Renal cortical epithelial cell (primary cell): ENCODE results near the gene SPINDOC. TPM values are rescaled to one million over a fixed set of nuclear protein-coding genes. Genes with fewer than 3 reads are reported as not detected.
"Not testable (repeated sequence)": the region's sequence is repeated elsewhere in the genome, so short reads cannot be mapped to it uniquely, and the experiment has no call there.

ENCODE experiments used
- DNase-seq: peaks from one replicate; pipeline ENCODE4 v3.0.0-alpha.2; 2011; ENCODE audit warnings: low read depth
- total RNA-seq: library from RNA; depleted of rRNA; stranded (reverse); fragments of >200 nt; gene quantifications from 2 replicates; pipeline ENCODE4 v1.2.3, GENCODE V29; 2014

Gene SPINDOC
- total RNA-seq, 1 donor from 2014 or later, result 12.6 TPM

DNA sequence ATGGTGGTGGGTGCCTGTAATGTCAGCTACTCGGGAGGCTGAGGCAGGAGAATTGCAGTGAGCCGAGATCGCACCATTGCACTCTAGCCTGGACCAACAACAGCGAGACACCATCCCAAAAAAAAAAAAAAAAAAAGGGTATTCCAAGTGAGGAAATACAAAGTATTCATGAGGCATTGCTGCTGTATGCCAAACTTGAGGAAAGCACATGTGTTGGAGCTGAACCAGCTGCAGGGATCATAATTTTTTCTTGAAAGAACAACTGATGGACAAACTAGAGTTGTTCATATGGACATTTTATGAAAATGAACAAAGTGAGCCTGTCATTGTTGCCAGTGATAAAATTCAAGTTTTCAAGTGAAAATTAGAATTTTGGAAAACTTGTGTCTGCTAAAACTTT is 41.4 kb downstream of the SPINDOC start:
- DNase-seq, result no peak

DNA sequence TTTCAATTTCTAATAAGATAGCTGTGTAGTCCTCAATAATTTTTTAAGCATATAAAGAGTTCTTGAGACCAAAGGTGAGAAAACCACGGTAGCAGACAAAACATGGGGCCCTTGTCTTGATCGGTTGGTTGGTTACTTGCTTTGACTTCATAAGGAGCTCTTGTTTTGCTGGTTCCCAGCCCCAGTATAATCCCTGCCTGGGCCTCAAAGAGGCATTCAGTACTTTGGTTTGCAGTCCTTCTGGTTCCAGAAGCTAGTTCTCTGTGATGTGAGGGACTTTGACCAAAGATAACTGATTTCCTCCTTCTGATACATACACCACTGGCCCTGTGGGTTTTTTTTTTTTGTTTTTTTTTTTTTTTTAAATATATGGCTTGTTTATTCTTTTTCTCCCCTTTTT is 42.7 kb downstream of the SPINDOC start:
- DNase-seq, result no peak

DNA sequence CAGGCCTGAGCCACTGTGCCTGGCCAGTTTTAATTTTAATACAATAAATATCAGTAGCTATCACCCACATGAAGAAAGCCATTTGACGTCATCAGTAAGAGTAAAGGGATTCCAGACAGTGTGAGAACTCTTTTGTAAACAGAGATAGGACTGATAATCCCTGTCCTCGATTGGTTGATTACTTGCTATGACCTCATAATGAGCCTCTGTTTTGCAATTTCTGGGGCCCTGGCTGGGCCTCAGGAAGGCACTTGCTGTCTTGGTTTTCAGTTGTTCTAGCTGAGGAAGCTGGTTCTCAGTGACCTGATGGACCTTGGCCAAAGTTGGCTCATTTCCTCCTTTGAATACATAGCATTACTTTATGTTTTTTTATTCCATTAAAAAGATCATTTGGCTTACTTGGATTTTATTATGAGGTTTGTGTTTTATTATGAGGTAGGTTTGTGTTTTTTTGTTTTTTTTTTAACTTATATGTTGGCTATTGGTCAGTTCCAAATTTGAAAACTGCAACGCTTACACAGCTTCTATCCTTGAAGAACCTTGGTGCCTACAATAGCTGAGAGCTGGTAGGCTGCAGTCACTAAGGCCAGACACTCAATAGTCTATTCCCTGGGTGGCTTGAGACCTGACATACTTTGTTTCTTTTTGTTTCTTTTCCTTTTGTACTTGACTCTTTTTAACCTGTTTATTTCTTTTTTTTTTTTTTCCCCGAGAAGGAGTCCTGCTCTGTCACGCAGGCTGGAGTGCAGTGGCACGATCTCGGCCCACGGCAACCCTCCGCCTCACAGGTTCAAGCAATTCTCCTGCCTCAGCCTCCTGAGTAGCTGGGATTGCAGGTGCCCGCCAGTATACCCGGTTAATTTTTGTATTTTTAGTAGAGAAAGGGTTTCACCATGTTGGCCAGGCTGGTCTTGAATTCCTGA is 45.6 kb downstream of the SPINDOC start:
- DNase-seq, result peak; percentile 74

DNA sequence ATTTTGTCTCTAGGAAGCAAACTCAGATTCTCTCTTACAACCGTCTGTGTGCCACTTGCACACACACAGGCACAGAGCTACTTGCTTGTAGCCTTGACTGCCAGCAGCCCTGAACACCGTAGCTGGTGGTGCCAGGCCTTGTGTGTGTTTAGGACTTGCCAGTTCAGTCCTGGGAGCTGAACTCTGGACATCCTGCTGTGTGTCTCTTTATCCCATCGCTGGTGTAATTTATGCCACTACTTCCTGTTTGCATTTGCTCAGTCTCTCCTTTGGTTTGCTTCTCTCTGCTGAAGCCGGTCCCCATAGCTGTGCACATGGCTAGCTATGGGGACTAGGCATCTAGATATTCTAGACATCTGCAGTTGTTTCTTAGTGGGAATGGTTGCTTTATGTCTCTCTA is 49.7 kb downstream of the SPINDOC start:
- DNase-seq, result no peak

DNA sequence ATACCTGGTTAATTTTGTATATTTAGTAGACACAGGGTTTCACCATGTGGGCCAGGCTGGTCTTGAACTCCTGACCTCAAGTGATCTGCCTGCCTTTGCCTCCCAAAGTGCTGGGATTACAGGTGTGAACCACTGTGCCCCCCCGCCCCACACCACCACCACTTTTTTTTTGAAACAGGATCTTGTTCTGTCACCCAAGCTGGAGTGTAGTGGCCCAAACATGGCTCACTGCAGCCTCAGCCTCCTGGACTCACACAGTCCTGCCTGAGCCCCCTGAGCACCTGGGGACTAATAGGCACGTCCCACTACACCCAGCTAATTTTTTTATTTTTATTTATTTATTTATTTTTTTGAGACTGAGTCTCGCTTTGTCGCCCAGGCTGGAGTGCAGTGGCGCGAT is 50.4 kb downstream of the SPINDOC start:
- DNase-seq, result not testable (repeated sequence)

DNA sequence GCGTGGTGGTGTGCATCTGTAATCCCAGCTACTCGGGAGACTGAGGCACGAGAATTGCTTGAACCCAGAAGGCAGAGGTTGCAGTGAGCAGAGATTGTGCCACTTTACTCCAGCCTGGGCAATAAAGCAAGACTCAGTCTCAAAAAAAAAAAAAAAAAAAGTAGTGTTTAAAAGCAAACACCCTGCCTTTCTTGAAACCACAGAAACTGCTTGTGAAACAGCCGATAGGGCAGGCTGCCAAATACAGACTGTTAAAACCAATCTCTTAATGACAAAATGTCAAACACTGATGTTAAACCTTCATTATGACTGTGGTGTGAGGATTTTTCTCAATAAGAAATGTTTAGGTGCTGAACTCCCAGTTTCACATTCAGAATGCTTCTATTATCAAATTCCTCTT is 53.0 kb downstream of the SPINDOC start:
- peak; percentile 91 for DNase-seq

DNA sequence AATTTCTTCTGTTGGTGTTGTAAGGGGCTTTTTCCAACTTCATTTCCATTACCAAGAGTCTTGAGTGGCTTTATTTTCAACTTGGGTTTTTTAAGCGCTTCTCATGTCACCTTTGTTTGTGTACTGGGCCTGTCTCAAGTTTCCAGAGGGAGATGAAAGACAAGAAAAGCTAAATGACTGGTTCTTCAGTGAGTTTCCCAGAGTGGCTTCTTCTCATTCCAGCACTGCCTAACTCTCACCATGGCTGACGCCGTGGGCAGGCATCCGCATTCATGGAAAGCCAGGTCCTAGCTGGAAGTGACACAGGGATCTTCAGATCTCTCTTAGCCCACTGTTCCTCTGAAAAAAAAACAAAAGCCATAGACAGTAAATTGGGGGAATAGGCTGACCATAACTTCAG is 54.3 kb downstream of the SPINDOC start:
- DNase-seq, result no peak

DNA sequence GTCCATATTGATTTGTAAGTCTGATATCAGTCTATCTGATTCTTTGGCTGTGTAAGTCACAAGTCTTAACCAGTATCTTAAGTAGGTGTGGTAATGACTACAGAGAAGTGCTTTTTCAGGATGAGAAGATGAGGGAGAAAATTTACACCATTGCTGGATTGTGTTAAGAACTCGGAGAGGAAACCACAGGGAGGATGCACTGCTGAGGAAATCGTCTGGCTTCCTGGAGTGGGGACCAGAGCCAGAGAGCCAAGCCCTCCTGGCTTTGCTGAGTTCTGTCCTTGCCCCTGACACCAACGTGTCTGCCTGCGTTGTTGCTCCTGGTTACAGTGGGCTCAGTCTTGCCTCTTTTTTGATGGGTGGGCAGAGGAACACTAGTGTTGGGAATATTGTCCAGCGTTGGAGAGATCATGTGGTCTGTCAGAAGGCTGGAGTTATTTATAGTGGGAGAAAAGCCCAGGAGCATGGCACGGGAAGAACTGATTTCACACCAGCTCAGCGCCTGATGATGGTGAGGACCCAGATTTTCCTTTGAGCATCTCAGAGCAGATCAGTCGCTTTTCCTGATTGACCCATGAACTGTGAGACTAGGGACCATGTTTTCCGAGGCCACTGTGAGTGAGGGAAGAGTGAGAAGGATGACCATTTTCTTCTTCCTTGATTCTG is 55.3 kb downstream of the SPINDOC start:
- no peak for DNase-seq

DNA sequence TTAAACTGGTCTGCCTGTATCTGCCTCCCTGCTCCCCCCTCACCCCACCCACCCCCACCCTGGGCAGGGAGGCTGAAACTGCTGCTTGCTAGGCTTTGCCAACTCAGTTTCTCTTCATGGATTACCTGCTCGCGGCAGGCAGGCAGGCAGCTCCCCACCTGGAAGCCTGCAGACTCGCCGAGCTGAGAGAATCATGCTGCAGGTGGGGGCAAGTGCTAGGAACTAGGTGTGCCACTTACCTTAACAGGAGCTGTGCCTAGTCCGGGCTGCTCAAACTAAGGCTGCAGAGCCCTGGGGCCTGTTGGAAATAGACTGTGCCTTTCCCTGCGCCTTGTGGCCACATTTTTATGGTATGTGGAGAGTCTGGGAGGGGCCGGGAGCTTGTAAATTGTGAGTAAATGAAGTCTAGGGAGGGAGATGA is 55.9 kb downstream of the SPINDOC start:
- no peak for DNase-seq

DNA sequence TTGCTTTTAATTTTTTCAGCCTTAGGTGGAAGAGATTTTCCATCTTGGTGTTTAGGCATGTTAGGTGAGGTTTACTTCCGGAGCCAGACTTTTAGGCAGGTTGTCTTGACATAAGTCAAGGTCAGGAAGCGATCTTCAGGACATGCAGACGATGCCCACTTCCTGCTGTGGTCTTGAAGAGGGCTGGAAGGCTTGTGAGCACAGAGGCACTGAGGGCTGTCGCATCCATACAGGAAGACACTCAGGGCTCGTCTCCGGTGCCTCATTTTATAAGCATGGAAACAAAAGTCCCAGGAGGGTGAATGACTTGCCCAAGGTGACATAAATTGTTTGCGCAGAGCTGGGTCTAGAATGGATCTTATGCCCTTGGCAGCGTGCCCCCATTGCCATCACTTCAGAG is 56.4 kb downstream of the SPINDOC start:
- no peak for DNase-seq

DNA sequence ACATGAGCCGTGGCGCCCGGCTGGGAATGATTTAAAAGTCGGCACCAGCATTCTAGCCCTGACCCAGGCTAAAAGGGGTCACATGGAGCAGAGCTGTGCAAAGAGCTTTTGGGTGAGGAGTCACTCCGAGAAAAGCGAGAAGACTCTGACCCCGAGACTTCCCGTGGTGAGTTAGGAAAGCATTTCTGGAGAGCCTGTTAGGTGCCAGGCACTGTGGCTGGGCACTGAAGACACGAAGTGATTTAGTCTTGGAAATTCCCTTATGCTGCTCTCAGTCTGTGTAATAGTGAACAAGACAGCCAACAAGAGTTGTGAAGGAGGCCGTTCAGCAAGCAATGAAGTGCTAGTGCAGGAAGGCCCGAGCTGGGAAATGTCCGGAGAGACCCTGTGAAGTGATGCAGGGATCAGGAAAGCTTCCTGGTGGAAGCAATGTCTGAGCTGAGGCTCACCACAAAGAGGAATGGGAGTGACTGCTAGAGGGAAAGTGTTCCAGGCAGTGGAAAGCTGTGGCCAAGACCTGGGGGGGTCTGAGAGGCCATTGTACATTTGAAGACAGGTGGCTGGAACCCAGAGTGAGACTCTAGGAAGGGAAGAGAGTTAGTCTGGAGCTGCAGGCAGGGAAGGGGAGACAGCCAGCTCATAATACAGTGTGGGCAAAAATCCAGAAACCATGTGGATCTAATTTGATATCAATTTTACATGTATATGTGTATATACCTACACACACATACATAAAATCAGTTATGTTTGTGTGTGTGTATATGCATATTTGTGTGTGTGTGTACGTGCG is 57.3 kb downstream of the SPINDOC start:
- peak; percentile 63 for DNase-seq

DNA sequence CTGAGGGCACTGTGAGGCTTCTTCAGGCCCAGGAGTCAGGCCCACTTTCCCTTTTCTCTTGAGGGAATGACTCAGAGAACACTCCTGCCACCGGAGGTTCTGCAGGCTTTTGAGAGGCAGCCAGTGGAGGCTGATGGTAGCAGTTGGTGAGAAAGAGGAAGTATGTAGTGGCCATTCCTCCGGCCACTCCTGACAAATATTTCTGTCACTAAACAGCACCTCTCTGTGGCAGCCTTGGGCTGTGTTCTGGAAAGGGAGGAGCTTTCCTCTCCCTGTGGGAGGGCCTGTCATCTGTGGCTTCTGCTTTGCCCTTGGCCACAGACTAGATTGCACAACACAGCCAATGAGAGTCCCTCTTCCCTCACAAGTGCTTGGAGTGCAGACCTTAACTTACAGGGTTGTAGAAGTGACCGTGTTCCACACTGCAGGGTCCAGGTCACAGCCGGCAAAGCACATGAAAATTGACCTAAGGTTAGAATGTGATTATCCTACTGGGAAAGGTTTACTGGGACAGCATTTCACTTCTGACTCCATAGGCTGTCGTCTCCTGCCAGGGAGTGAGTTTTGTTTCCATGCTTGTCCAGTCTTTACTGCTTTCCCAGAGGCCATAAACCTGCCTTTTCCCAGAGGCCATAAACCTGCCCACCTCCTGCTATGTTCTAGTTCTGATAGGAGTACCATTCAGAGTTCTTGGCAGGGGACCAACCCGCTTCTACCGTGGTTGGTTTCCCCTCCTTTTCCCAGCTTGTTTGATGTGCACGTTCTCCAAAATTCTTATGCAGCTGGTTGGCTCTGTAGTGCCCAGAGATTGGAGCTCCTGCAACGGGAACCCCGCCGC is 58.9 kb downstream of the SPINDOC start:
- DNase-seq, result peak; percentile 98

DNA sequence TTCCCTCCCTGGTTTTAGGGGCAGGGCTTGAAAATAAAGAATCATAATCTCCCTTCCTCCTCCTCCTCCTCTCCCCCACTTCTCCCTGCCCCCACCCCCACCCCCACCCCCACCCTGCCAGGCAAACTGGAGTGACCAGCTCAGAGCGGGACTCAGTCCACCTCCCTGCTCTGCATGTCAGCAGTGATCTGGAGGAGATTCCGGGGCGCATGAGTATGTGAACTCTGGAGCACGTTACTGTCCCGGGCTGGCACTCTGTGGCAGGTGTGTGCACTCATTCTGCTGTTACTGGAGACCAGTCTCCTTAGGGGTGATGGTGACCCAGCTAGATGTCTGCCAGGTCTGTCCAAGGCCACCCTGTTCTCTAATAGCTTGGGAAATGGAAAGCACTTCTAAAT is 59.5 kb downstream of the SPINDOC start:
- DNase-seq, result no peak

DNA sequence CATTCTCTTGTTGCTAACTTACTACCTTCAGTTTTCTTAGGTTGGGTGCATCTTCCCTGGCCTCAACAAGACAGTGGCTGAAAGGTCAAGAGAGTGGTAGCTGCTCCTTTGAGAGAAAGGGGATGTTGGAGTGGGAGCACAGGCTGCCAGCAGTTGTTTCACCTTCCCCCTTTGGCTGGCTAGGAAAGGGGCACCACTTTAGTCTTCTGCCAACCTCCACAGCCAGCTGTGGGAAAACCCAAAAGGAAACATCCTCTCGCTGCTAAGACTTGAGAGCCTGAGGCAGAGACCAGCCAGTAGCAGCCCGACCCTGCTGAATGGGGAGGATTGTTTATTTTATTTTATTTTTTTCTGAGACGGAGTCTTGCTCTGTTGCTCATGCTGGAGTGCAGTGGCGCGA is 60.1 kb downstream of the SPINDOC start:
- DNase-seq, result no peak

DNA sequence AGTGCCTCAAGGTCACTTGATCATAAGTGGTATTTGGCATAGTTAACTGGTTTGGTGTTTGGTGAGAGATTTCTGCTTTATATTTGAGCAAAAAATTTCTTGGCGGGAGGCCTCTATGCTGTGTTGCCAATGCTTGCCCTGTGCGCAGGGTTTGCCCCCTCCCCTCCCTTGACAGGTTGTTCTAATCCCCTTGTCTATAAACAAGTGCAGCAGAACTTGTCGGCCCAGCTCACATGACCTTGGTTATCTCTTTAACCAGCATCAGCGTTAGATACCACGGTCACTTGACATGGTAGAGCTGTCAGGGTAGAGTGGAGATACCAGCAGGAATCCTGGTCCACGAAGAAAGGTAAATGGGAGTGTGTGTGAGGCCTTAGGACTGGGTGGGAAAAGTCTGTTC is 61.3 kb downstream of the SPINDOC start:
- DNase-seq, result no peak

DNA sequence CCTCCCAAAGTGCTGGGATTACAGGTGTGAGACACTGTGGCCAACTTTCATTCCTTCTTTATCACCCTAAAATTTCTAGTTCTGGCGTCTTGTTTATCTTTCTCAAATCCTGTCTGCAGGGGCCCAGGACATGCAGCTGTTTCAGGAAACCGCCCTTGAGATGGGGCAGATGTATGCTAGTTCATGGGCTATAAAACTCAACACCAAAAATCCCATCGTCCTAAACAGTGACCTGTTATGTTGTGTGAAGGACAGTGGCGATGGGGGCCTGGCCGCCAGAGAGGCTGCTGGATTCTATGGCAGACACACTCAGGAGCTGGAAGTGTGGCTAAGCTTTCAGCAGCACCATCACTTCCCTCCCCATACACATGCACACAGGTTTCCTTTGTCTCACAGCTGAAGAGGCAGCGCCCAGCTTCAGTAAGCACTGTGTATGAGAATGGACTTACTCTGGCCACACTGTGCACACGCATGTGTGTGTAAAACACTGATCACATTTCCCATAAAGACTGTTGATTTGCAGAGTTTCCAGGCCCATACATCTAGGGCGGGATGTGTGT is 62.3 kb downstream of the SPINDOC start:
- DNase-seq, result no peak

DNA sequence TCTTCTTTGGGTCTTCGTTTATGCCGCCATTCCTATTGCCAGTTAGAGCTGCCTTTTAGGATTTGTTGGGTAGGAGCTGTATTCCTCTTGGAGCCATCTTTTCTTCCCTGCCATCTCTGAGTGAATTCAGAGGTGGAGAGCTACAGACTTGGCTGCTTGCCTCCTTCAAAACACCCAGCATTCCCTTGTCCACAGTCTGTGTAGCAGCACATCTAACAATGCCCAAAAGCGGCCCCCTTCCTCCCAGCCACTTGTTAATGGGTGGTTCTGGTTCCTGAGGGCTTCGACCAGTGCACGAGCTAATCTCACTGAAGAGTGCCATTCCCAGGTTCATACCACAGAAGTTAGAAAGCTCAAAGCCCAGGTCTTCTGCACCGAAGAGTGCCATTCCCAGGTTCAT is 63.4 kb downstream of the SPINDOC start:
- DNase-seq, result no peak
